Osteoblast (primary cell): Measurements from ENCODE around the gene PLP2. TPM values are rescaled to one million over a fixed set of nuclear protein-coding genes. Genes with fewer than 3 reads are reported as not detected.

Experiments
- DNase-seq: peaks from one replicate; pipeline ENCODE4 v3.0.0; 2011; ENCODE audit warnings: low spot score, mixed read lengths; ENCODE audit not compliant: insufficient read length; ENCODE audit errors: missing footprints
- H2AFZ ChIP-seq: 2 replicates; pipeline ENCODE4 v1.6.0; 2011; ENCODE audit warnings: mild to moderate bottlenecking, low read length
- H3K27ac ChIP-seq: 2 replicates; pipeline ENCODE4 v1.5.1; 2011; ENCODE audit warnings: mild to moderate bottlenecking, low read depth, low read length, moderate library complexity
- H3K27me3 ChIP-seq: 2 replicates; pipeline ENCODE4 v1.6.0; 2012; ENCODE audit warnings: mild to moderate bottlenecking, control low read depth, inconsistent platforms, low read length, moderate library complexity; ENCODE audit not compliant: insufficient read depth
- H3K36me3 ChIP-seq: 2 replicates; pipeline ENCODE4 v1.5.1; 2011; ENCODE audit warnings: mild to moderate bottlenecking, low read length, control low read depth, moderate library complexity; ENCODE audit not compliant: insufficient read depth
- H3K4me1 ChIP-seq: 2 replicates; pipeline ENCODE4 v1.5.1; 2011; ENCODE audit warnings: mild to moderate bottlenecking, low read length, control low read depth, moderate library complexity; ENCODE audit not compliant: insufficient read depth
- H3K4me2 ChIP-seq: 2 replicates; pipeline ENCODE4 v1.6.0; 2011; ENCODE audit warnings: mild to moderate bottlenecking, low read length; ENCODE audit not compliant: insufficient read depth
- H3K4me3 ChIP-seq: fragments of 200-600 bp; sonication (generic); 3 replicates; pipeline ENCODE4 v1.5.1; 2012; ENCODE audit warnings: mild to moderate bottlenecking, low read length, inconsistent platforms; ENCODE audit not compliant: insufficient read depth
- H3K79me2 ChIP-seq: 2 replicates; pipeline ENCODE4 v1.6.0; 2012; ENCODE audit warnings: mild to moderate bottlenecking, low read length, control low read depth, inconsistent platforms; ENCODE audit not compliant: insufficient read depth
- H3K9me3 ChIP-seq: 2 replicates; pipeline ENCODE4 v1.5.1; 2011; ENCODE audit warnings: low read depth, low read length, control low read depth
- H4K20me1 ChIP-seq: 2 replicates; pipeline ENCODE4 v1.6.0; 2012; ENCODE audit warnings: mild to moderate bottlenecking, low read length, control low read depth; ENCODE audit not compliant: insufficient read depth
- CTCF ChIP-seq: IDR thresholded peaks from 2 replicates; pipeline ENCODE4 v1.5.1; 2011; ENCODE audit warnings: mild to moderate bottlenecking, low read depth, low read length, moderate library complexity; ENCODE audit errors: extremely low read depth
- total RNA-seq: library from RNA; depleted of rRNA; stranded (reverse); fragments of >200 nt; gene quantifications from 2 replicates; pipeline ENCODE4 v1.2.3, GENCODE V29; 2012

The PLP2 gene
- total RNA-seq, 1 donor = 21.0 TPM

GRCh38 chrX:49203536-49203935, 31.8 kb downstream of the PLP2 start:
- no peak for TF ChIP-seq CTCF
- Histone ChIP-seq H3K9me3 (no peaks in the 10 kb centered on the region), H3K27me3 (no peaks in the 10 kb centered on the region), H2AFZ (no peak overlapping the region), H3K36me3 (no peaks in the 10 kb centered on the region), H3K27ac (no peak overlapping the region), H3K4me1 (no peaks in the 10 kb centered on the region), H3K79me2 (no peaks in the 10 kb centered on the region), H3K4me2 (no peak overlapping the region), H3K4me3 (no peak overlapping the region), H4K20me1 (no peaks in the 10 kb centered on the region)
- DNase-seq = peak; percentile 35

GRCh38 chrX:49204017-49204416, 32.3 kb downstream of the PLP2 start:
- H2AFZ ChIP-seq = no peak overlapping the region
- H3K4me1 ChIP-seq = no peaks in the 10 kb centered on the region
- no peak overlapping the region for H3K4me3 ChIP-seq
- no peaks in the 10 kb centered on the region for H4K20me1 ChIP-seq
- no peak for TF ChIP-seq CTCF
- no peak overlapping the region for H3K27ac ChIP-seq
- H3K27me3 ChIP-seq = no peaks in the 10 kb centered on the region
- no peak overlapping the region for H3K4me2 ChIP-seq
- DNase-seq = no peak
- no peaks in the 10 kb centered on the region for H3K9me3 ChIP-seq
- no peaks in the 10 kb centered on the region for H3K36me3 ChIP-seq
- no peaks in the 10 kb centered on the region for H3K79me2 ChIP-seq

DNA sequence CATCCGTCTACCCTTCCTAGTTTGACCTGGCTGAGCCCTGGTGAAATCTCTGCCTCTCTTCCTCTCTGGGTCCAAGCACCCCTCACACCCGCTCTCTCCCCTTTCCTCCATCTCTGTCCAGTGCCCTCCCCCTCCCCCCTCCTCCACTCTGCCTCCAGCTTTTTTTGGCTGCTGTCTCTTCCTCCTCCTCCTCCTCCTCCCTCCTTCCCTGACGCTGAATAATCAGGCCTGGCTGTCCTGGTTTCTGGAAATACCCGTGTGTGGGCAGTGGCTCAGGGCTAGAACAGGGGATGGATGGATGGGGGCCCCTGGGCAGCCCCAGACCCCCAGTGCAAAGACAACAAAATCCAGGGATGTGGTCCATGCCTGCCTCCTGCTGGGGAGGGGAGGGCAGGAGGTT, 33.0 kb downstream of the PLP2 start:
- TF ChIP-seq CTCF = no peak
- no peak overlapping the region for H3K4me2 ChIP-seq

DNA sequence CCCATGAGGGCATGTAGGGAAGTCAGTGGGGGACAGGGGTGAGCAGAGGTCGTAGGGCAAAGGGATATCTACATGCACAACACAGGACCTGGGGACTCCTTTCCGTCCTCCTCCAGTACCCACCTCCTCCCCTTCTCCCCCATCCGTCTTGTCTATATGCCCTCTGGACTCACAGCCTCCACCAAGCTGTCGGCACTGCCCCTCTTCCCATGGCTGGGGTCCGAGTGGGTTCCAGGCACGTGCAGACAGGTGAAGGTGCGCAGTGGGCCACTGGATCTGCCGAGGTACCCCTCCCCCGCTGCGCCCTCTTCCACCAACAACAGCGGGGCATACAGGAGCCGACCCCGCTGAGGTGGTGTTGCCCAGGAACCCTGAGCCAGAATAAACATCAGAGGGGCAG, 33.7 kb downstream of the PLP2 start:
- H3K36me3 ChIP-seq = no peaks in the 10 kb centered on the region
- H3K4me1 ChIP-seq = no peaks in the 10 kb centered on the region
- no peaks in the 10 kb centered on the region for H3K9me3 ChIP-seq
- H3K27me3 ChIP-seq = no peaks in the 10 kb centered on the region
- no peak overlapping the region for H3K4me2 ChIP-seq
- H4K20me1 ChIP-seq = no peaks in the 10 kb centered on the region
- H3K27ac ChIP-seq = no peak overlapping the region
- TF ChIP-seq CTCF = no peak
- peak; percentile 73 for DNase-seq
- no peaks in the 10 kb centered on the region for H3K79me2 ChIP-seq
- H3K4me3 ChIP-seq = no peak overlapping the region
- H2AFZ ChIP-seq = no peak overlapping the region

More for the DNA sequence above, 33.0 kb downstream of the PLP2 start:
- H3K79me2 ChIP-seq = no peaks in the 10 kb centered on the region
- H2AFZ ChIP-seq = no peak overlapping the region
- H3K36me3 ChIP-seq = no peaks in the 10 kb centered on the region
- no peaks in the 10 kb centered on the region for H3K27me3 ChIP-seq
- H4K20me1 ChIP-seq = no peaks in the 10 kb centered on the region
- H3K4me1 ChIP-seq = no peaks in the 10 kb centered on the region
- peak; percentile 79 for DNase-seq
- H3K27ac ChIP-seq = no peak overlapping the region
- H3K9me3 ChIP-seq = no peaks in the 10 kb centered on the region
- H3K4me3 ChIP-seq = no peak overlapping the region
